Neural progenitor cell (in vitro differentiated cells): ENCODE data around the gene LGALS3. TPM values are rescaled to one million over a fixed set of nuclear protein-coding genes. Genes with fewer than 3 reads are reported as not detected.

Experiments used
- DNase-seq: peaks from one replicate; pipeline ENCODE4 v3.0.0-alpha.2; 2016; ENCODE audit warnings: low spot score
- H2AFZ ChIP-seq: fragments of 200-600 bp; sonication (generic); replicated peaks from 2 replicates; pipeline ENCODE4 v1.6.1; 2016; ENCODE audit warnings: antibody characterized with exemption
- H3F3A ChIP-seq: fragments of 200-600 bp; sonication (generic); 2 replicates; pipeline ENCODE4 v1.6.1; 2016; ENCODE audit warnings: antibody characterized with exemption, low read depth
- H3K27ac ChIP-seq: fragments of 200-600 bp; sonication (generic); 2 replicates; pipeline ENCODE4 v1.5.1; 2016; ENCODE audit warnings: mild to moderate bottlenecking
- H3K27me3 ChIP-seq: fragments of 200-600 bp; sonication (generic); 2 replicates; pipeline ENCODE4 v1.6.1; 2016; ENCODE audit warnings: mild to moderate bottlenecking, moderate library complexity
- H3K36me3 ChIP-seq: fragments of 200-600 bp; sonication (generic); 2 replicates; pipeline ENCODE4 v1.5.1; 2016
- H3K4me1 ChIP-seq: fragments of 200-600 bp; sonication (generic); 2 replicates; pipeline ENCODE4 v1.6.1; 2016; ENCODE audit warnings: mixed run types
- H3K4me2 ChIP-seq: fragments of 200-600 bp; sonication (generic); 2 replicates; pipeline ENCODE4 v1.6.1; 2016
- H3K4me3 ChIP-seq: fragments of 200-600 bp; sonication (generic); 2 replicates; pipeline ENCODE4 v1.5.1; 2016
- H3K79me2 ChIP-seq: fragments of 200-600 bp; sonication (generic); 2 replicates; pipeline ENCODE4 v1.6.1; 2016; ENCODE audit warnings: low read depth
- H3K9ac ChIP-seq: fragments of 200-600 bp; sonication (generic); 2 replicates; pipeline ENCODE4 v1.6.1; 2016
- H3K9me3 ChIP-seq: fragments of 200-600 bp; sonication (generic); 2 replicates; pipeline ENCODE4 v1.5.1; 2016; ENCODE audit warnings: low read depth
- H4K20me1 ChIP-seq: fragments of 200-600 bp; sonication (generic); 2 replicates; pipeline ENCODE4 v1.6.1; 2016; ENCODE audit warnings: low read depth
- H3K27ac Mint-ChIP-seq: 3 replicates; pipeline ENCODE4 v1.8.0; 2021; ENCODE audit warnings: mixed read lengths
- H3K27me3 Mint-ChIP-seq: 2 replicates; pipeline ENCODE4 v1.8.0; 2022; ENCODE audit warnings: low read depth, mild to moderate bottlenecking, inconsistent platforms, moderate library complexity, mixed read lengths; ENCODE audit not compliant: insufficient read depth
- H3K36me3 Mint-ChIP-seq: 3 replicates; pipeline ENCODE4 v1.8.0; 2021; ENCODE audit warnings: mixed read lengths
- H3K4me1 Mint-ChIP-seq: 3 replicates; pipeline ENCODE4 v1.8.0; 2021; ENCODE audit warnings: mixed read lengths
- H3K4me3 Mint-ChIP-seq: 3 replicates; pipeline ENCODE4 v1.8.0; 2021; ENCODE audit warnings: mild to moderate bottlenecking, moderate library complexity, mixed read lengths
- H3K9me3 Mint-ChIP-seq: 3 replicates; pipeline ENCODE4 v1.8.0; 2020; ENCODE audit warnings: mixed read lengths
- EZH2 ChIP-seq: fragments of 200-600 bp; sonication (generic); IDR thresholded peaks from 2 replicates; pipeline ENCODE4 v1.6.1; 2017; ENCODE audit warnings: antibody characterized with exemption, mild to moderate bottlenecking, moderate library complexity
- EZH2phosphoT487 ChIP-seq: fragments of 200-600 bp; sonication (generic); IDR thresholded peaks from 2 replicates; pipeline ENCODE4 v1.6.1; 2017; ENCODE audit warnings: antibody characterized with exemption
- total RNA-seq: library from RNA; depleted of rRNA; stranded (reverse); fragments of >200 nt; gene quantifications from 2 replicates; pipeline ENCODE4 v1.2.3, GENCODE V29; 2015; ENCODE audit warnings: low replicate concordance
- TF ChIP-seq, protein P1 (sequence below): fragments of 200-600 bp; sonication (generic); IDR thresholded peaks from 2 replicates; pipeline ENCODE4 v1.5.1; 2017; ENCODE audit warnings: antibody characterized with exemption, mild to moderate bottlenecking

The LGALS3 gene
- total RNA-seq, 1 donor from 2014 or later: not detected

DNA sequence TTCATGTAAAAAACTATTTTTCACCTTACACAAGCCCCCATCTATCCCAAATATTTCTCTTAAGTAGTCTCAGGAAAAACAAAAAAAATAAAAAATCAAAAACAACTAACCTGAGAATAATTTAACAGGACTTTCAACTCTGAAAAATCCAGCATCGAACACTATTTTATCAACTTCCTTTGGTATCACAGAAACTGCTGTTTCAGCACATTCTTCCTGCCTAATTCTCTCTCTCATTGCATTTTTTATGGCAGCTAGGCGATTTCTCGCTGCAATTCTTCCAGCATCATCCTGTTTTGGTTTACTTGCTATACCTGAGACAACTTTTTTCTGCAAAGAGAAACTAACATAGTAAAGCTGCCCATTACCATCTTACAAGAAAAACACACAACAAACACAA is 29.4 kb downstream of the LGALS3 start:
- Histone ChIP-seq H3K79me2 (no peaks in the 10 kb centered on the region), H4K20me1 (no peaks in the 10 kb centered on the region), H3K4me2 (no peak overlapping the region), H3K36me3 (peaks cover 47% of the 10 kb centered on the region), H3K4me3 (no peak overlapping the region), H3K27ac (peak overlapping the region; percentile 3), H3K9ac (no peak overlapping the region), H2AFZ (no peak overlapping the region), H3K4me1 (no peaks in the 10 kb centered on the region), H3F3A (peaks cover 5% of the 10 kb centered on the region), H3K9me3 (no peaks in the 10 kb centered on the region), H3K27me3 (no peaks in the 10 kb centered on the region)
- Mint-ChIP-seq H3K4me1 (no peaks in the 10 kb centered on the region), H3K27ac (no peak overlapping the region), H3K4me3 (no peak overlapping the region), H3K27me3 (no peaks in the 10 kb centered on the region), H3K9me3 (no peaks in the 10 kb centered on the region), H3K36me3 (peaks cover 35% of the 10 kb centered on the region)
- no peak for DNase-seq
- TF ChIP-seq EZH2 (no peak), EZH2phosphoT487 (no peak)
- TF ChIP-seq, protein P1, sequence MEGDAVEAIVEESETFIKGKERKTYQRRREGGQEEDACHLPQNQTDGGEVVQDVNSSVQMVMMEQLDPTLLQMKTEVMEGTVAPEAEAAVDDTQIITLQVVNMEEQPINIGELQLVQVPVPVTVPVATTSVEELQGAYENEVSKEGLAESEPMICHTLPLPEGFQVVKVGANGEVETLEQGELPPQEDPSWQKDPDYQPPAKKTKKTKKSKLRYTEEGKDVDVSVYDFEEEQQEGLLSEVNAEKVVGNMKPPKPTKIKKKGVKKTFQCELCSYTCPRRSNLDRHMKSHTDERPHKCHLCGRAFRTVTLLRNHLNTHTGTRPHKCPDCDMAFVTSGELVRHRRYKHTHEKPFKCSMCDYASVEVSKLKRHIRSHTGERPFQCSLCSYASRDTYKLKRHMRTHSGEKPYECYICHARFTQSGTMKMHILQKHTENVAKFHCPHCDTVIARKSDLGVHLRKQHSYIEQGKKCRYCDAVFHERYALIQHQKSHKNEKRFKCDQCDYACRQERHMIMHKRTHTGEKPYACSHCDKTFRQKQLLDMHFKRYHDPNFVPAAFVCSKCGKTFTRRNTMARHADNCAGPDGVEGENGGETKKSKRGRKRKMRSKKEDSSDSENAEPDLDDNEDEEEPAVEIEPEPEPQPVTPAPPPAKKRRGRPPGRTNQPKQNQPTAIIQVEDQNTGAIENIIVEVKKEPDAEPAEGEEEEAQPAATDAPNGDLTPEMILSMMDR: no peak

DNA sequence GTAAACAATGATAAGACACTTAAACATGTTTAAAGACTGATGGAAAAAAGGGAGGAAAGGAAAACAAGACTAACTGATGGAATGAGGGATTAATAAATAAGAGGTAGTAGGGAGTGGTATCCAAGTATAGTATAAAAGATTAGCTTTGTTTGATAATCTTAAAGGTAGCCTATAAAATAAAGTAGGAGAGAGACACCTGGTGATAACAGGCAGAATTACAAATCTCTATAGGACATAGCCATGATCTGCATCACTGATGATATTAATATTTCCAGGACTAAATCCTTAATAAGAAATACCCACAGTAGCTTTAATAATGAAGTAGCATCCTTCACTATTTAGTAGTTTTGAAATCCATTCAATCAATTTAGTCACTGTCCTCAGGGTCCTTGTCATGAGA is 31.9 kb downstream of the LGALS3 start:
- H3K4me1 ChIP-seq: no peaks in the 10 kb centered on the region
- peaks cover 59% of the 10 kb centered on the region for H3K36me3 ChIP-seq
- H4K20me1 ChIP-seq: no peaks in the 10 kb centered on the region
- no peak overlapping the region for H3K9ac ChIP-seq
- no peaks in the 10 kb centered on the region for H3K9me3 ChIP-seq
- no peak overlapping the region for H3K27ac Mint-ChIP-seq
- TF ChIP-seq EZH2 (no peak), EZH2phosphoT487 (no peak)
- TF ChIP-seq, protein P1: peak; percentile 38
- no peaks in the 10 kb centered on the region for H3K9me3 Mint-ChIP-seq
- no peak overlapping the region for H3K4me3 Mint-ChIP-seq
- H3K4me1 Mint-ChIP-seq: no peaks in the 10 kb centered on the region
- H3K4me3 ChIP-seq: no peak overlapping the region
- H3F3A ChIP-seq: peaks cover 7% of the 10 kb centered on the region
- no peak overlapping the region for H3K4me2 ChIP-seq
- H2AFZ ChIP-seq: no peak overlapping the region
- no peak for DNase-seq
- H3K27ac ChIP-seq: no peak overlapping the region
- peaks cover 38% of the 10 kb centered on the region for H3K36me3 Mint-ChIP-seq
- no peaks in the 10 kb centered on the region for H3K79me2 ChIP-seq
- H3K27me3 ChIP-seq: no peaks in the 10 kb centered on the region
- no peaks in the 10 kb centered on the region for H3K27me3 Mint-ChIP-seq

DNA sequence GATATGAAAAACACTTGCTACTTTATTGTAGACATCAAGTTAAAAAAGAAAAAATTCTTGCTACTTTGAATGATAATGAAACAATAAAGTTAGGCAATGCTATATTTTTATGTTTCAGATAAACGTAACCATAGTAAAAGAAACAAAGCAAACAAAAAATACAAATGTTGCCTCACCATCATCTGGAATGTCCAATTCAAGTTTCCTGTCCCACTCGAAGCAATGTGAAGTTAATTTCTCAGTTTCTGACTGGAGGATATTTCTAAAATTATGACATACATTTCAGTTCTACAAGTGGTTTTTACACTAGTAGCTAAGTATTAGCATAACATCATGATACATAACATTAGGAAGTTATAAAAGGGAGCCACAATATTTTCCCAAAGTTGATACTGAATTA is 41.5 kb downstream of the LGALS3 start:
- Histone ChIP-seq H3K4me1 (no peaks in the 10 kb centered on the region), H2AFZ (no peak overlapping the region), H3K79me2 (no peaks in the 10 kb centered on the region), H3K9ac (no peak overlapping the region), H3K27me3 (no peaks in the 10 kb centered on the region), H3K36me3 (peaks cover 43% of the 10 kb centered on the region), H3K27ac (no peak overlapping the region), H3K4me2 (no peak overlapping the region), H3K9me3 (no peaks in the 10 kb centered on the region), H4K20me1 (no peaks in the 10 kb centered on the region), H3K4me3 (no peak overlapping the region), H3F3A (peaks cover 11% of the 10 kb centered on the region)
- Mint-ChIP-seq H3K9me3 (no peaks in the 10 kb centered on the region), H3K4me1 (no peaks in the 10 kb centered on the region), H3K36me3 (peaks cover 34% of the 10 kb centered on the region), H3K27ac (no peak overlapping the region), H3K27me3 (peaks cover 4% of the 10 kb centered on the region), H3K4me3 (no peak overlapping the region)
- no peak for DNase-seq
- no peak for TF ChIP-seq EZH2
- TF ChIP-seq, protein P1: no peak
- no peak for TF ChIP-seq EZH2phosphoT487
